ENCODE measurements around the gene PCDHA5. TPM values are rescaled to one million over a fixed set of nuclear protein-coding genes. Genes with fewer than 3 reads are reported as not detected.

Gene PCDHA5
- total and polyA plus RNA-seq, 10 of the 15 experiments (the other 5 are each of a cell fraction or from before 2014, with no cell fraction given): under 0.01 TPM; not detected in 9

DNA sequence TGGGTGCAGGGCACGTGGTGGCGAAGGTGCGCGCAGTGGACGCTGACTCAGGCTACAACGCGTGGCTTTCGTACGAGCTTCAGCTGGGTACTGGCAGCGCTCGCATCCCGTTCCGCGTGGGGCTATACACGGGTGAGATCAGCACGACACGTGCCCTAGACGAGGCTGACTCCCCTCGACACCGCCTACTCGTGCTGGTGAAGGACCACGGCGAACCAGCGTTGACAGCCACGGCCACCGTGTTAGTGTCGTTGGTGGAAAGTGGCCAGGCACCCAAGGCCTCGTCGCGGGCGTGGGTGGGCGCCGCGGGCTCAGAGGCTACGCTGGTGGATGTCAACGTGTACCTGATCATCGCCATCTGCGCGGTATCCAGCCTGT is 24.7 kb upstream of the PCDHA5 start:
- H3K27me3 ChIP-seq (replicated peaks in 1 of 2; ENCODE audit: control insufficient read depth in 2 of 2, insufficient read depth in 2 of 2, low read length in 1 of 2): no peaks in the 10 kb centered on the region
- no peaks in the 10 kb centered on the region for H3K36me3 ChIP-seq (ENCODE audit: control insufficient read depth in 2 of 2, insufficient read depth in 2 of 2, low read length in 1 of 2)
- intact Hi-C loops (cut with micrococcal nuclease; ENCODE audit: unreplicated experiment): no loop called here
- ATAC-seq (no peak), DNase-seq (ENCODE audit: low read depth, low spot score) (no peak), FAIRE-seq (no peak)
- H3K27ac ChIP-seq (ENCODE audit: control insufficient read depth, insufficient read depth): no peak overlapping the region
- H3K4me3 ChIP-seq: no peak overlapping the region
- ChIA-PET POLR2A (no interaction called here), SMC1A (ENCODE audit: uncharacterized antibody, unreplicated experiment) (no interaction called here), RAD21 (ENCODE audit: unreplicated experiment) (no interaction called here), CTCF (no interaction called here)
- in situ Hi-C loops (cut with MboI): no loop called here
- no peak overlapping the region for H2AFZ ChIP-seq (ENCODE audit: control insufficient read depth, low read depth, low read length)
- WGBS (ENCODE audit: insufficient coverage, insufficient replicate concordance, low lambda C conversion rate, missing lambda C conversion rate): 78% methylated on average over 33 of the region's 39 CpGs
- H3K79me2 ChIP-seq (ENCODE audit: control insufficient read depth, insufficient read depth, low read length): no peaks in the 10 kb centered on the region
- H3K9ac ChIP-seq (ENCODE audit: control insufficient read depth, insufficient read depth, low read length): no peak overlapping the region
- peaks cover 1% of the 10 kb centered on the region; the same call in 2 of the 3 replicates for H3K9me3 ChIP-seq (replicated peaks; ENCODE audit: control insufficient read depth, insufficient read depth, low read length)
- no peaks in the 10 kb centered on the region for H4K20me1 ChIP-seq (ENCODE audit: control insufficient read depth, insufficient read depth)
- H3K4me1 ChIP-seq (ENCODE audit: control insufficient read depth, insufficient read depth, low read length): no peaks in the 10 kb centered on the region
- BruUV-seq (replicated peaks): no TSS peak
- H3K4me2 ChIP-seq (ENCODE audit: control insufficient read depth, insufficient read depth): no peak overlapping the region
- TF ChIP-seq, protein P1, sequence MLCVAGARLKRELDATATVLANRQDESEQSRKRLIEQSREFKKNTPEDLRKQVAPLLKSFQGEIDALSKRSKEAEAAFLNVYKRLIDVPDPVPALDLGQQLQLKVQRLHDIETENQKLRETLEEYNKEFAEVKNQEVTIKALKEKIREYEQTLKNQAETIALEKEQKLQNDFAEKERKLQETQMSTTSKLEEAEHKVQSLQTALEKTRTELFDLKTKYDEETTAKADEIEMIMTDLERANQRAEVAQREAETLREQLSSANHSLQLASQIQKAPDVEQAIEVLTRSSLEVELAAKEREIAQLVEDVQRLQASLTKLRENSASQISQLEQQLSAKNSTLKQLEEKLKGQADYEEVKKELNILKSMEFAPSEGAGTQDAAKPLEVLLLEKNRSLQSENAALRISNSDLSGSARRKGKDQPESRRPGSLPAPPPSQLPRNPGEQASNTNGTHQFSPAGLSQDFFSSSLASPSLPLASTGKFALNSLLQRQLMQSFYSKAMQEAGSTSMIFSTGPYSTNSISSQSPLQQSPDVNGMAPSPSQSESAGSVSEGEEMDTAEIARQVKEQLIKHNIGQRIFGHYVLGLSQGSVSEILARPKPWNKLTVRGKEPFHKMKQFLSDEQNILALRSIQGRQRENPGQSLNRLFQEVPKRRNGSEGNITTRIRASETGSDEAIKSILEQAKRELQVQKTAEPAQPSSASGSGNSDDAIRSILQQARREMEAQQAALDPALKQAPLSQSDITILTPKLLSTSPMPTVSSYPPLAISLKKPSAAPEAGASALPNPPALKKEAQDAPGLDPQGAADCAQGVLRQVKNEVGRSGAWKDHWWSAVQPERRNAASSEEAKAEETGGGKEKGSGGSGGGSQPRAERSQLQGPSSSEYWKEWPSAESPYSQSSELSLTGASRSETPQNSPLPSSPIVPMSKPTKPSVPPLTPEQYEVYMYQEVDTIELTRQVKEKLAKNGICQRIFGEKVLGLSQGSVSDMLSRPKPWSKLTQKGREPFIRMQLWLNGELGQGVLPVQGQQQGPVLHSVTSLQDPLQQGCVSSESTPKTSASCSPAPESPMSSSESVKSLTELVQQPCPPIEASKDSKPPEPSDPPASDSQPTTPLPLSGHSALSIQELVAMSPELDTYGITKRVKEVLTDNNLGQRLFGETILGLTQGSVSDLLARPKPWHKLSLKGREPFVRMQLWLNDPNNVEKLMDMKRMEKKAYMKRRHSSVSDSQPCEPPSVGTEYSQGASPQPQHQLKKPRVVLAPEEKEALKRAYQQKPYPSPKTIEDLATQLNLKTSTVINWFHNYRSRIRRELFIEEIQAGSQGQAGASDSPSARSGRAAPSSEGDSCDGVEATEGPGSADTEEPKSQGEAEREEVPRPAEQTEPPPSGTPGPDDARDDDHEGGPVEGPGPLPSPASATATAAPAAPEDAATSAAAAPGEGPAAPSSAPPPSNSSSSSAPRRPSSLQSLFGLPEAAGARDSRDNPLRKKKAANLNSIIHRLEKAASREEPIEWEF (IDR thresholded peaks at IDR 0.05; ENCODE audit: insufficient replicate concordance, low read depth, low read length): no peak
- no peak for TF ChIP-seq SREBF2 (IDR thresholded peaks at IDR 0.05; ENCODE audit: low read length)
- TF ChIP-seq, protein P2, sequence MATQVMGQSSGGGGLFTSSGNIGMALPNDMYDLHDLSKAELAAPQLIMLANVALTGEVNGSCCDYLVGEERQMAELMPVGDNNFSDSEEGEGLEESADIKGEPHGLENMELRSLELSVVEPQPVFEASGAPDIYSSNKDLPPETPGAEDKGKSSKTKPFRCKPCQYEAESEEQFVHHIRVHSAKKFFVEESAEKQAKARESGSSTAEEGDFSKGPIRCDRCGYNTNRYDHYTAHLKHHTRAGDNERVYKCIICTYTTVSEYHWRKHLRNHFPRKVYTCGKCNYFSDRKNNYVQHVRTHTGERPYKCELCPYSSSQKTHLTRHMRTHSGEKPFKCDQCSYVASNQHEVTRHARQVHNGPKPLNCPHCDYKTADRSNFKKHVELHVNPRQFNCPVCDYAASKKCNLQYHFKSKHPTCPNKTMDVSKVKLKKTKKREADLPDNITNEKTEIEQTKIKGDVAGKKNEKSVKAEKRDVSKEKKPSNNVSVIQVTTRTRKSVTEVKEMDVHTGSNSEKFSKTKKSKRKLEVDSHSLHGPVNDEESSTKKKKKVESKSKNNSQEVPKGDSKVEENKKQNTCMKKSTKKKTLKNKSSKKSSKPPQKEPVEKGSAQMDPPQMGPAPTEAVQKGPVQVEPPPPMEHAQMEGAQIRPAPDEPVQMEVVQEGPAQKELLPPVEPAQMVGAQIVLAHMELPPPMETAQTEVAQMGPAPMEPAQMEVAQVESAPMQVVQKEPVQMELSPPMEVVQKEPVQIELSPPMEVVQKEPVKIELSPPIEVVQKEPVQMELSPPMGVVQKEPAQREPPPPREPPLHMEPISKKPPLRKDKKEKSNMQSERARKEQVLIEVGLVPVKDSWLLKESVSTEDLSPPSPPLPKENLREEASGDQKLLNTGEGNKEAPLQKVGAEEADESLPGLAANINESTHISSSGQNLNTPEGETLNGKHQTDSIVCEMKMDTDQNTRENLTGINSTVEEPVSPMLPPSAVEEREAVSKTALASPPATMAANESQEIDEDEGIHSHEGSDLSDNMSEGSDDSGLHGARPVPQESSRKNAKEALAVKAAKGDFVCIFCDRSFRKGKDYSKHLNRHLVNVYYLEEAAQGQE (IDR thresholded peaks at IDR 0.05; ENCODE audit: low read depth, low read length): no peak
- no peak for TF ChIP-seq RCOR1 (conservative IDR thresholded peaks at IDR 0.05; ENCODE audit: low read depth, low read length)
- no peak for TF ChIP-seq MTA3 (IDR thresholded peaks at IDR 0.05; ENCODE audit: borderline replicate concordance, low read length)
- TF ChIP-seq HCFC1 (IDR thresholded peaks at IDR 0.05; ENCODE audit: low read length): no peak
- no peak for TF ChIP-seq CREB1 (IDR thresholded peaks at IDR 0.05; ENCODE audit: low read depth)
- TF ChIP-seq, protein P3, sequence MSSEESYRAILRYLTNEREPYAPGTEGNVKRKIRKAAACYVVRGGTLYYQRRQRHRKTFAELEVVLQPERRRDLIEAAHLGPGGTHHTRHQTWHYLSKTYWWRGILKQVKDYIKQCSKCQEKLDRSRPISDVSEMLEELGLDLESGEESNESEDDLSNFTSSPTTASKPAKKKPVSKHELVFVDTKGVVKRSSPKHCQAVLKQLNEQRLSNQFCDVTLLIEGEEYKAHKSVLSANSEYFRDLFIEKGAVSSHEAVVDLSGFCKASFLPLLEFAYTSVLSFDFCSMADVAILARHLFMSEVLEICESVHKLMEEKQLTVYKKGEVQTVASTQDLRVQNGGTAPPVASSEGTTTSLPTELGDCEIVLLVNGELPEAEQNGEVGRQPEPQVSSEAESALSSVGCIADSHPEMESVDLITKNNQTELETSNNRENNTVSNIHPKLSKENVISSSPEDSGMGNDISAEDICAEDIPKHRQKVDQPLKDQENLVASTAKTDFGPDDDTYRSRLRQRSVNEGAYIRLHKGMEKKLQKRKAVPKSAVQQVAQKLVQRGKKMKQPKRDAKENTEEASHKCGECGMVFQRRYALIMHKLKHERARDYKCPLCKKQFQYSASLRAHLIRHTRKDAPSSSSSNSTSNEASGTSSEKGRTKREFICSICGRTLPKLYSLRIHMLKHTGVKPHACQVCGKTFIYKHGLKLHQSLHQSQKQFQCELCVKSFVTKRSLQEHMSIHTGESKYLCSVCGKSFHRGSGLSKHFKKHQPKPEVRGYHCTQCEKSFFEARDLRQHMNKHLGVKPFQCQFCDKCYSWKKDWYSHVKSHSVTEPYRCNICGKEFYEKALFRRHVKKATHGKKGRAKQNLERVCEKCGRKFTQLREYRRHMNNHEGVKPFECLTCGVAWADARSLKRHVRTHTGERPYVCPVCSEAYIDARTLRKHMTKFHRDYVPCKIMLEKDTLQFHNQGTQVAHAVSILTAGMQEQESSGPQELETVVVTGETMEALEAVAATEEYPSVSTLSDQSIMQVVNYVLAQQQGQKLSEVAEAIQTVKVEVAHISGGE (CRISPR knock-in tag; IDR thresholded peaks at IDR 0.05): no peak
- TF ChIP-seq JUNB (IDR thresholded peaks at IDR 0.05): no peak
